ENCODE results near the gene TEAD4. TPM values are rescaled to one million over a fixed set of nuclear protein-coding genes. Genes with fewer than 3 reads are reported as not detected.

Gene TEAD4
- total RNA-seq, 1 donor from 2014 or later = 30.3 TPM

GRCh38 chr12:2988494-2988893, 29.3 kb downstream of the TEAD4 start:
- Histone ChIP-seq H3K4me3 (ENCODE audit: low read length in 3 of 3) (no peak overlapping the region), H3K4me1 (ENCODE audit: control insufficient read depth in 3 of 3, insufficient read depth in 3 of 3, low read length in 3 of 3) (peaks cover 20 to 31% (median 30%) of the 10 kb centered on the region in 3 donors), H3K9me3 (ENCODE audit: control insufficient read depth in 3 of 3, low read length in 3 of 3) (no peaks in the 10 kb centered on the region), H3K36me3 (ENCODE audit: control insufficient read depth in 3 of 3, insufficient read depth in 3 of 3, low read length in 3 of 3) (peaks cover 0 to 3% (median 2%) of the 10 kb centered on the region in 3 donors), H3K27ac (ENCODE audit: low read depth, low read length) (no peak overlapping the region), H3K27me3 (ENCODE audit: control insufficient read depth in 3 of 3, insufficient read depth in 3 of 3, low read length in 3 of 3) (no peaks in the 10 kb centered on the region), H3K9ac (ENCODE audit: low read depth in 1 of 3, low read length in 3 of 3) (no peak overlapping the region)

- H3K27me3 ChIP-seq (ENCODE audit: control insufficient read depth in 3 of 3, insufficient read depth in 3 of 3, low read length in 3 of 3) = no peaks in the 10 kb centered on the region
- H3K9ac ChIP-seq (ENCODE audit: low read depth in 1 of 3, low read length in 3 of 3) = peak overlapping the region; percentile 24 to 76 (median 66)
- peak overlapping the region; percentile 92 for H3K27ac ChIP-seq (ENCODE audit: low read depth, low read length)
- peaks cover 6 to 20% (median 11%) of the 10 kb centered on the region in 3 donors for H3K36me3 ChIP-seq (ENCODE audit: control insufficient read depth in 3 of 3, insufficient read depth in 3 of 3, low read length in 3 of 3)
- no peaks in the 10 kb centered on the region for H3K9me3 ChIP-seq (ENCODE audit: control insufficient read depth in 3 of 3, low read length in 3 of 3)
- peaks cover 19 to 49% (median 38%) of the 10 kb centered on the region in 3 donors for H3K4me1 ChIP-seq (ENCODE audit: control insufficient read depth in 3 of 3, insufficient read depth in 3 of 3, low read length in 3 of 3)
- H3K4me3 ChIP-seq (ENCODE audit: low read length in 3 of 3) = peak overlapping the region in 1 of 3 donors; percentile 3
These were observed 33.5 kb downstream of the TEAD4 start for GRCh38 chr12:2992724-2993123.

- Histone ChIP-seq H3K9me3 (ENCODE audit: control insufficient read depth in 3 of 3, low read length in 3 of 3) (no peaks in the 10 kb centered on the region), H3K4me1 (ENCODE audit: control insufficient read depth in 3 of 3, insufficient read depth in 3 of 3, low read length in 3 of 3) (peaks cover 50 to 79% (median 69%) of the 10 kb centered on the region in 3 donors), H3K9ac (ENCODE audit: low read depth in 1 of 3, low read length in 3 of 3) (peak overlapping the region; percentile 65 to 93 (median 79)), H3K36me3 (ENCODE audit: control insufficient read depth in 3 of 3, insufficient read depth in 3 of 3, low read length in 3 of 3) (peaks cover 6 to 20% (median 11%) of the 10 kb centered on the region in 3 donors), H3K27me3 (ENCODE audit: control insufficient read depth in 3 of 3, insufficient read depth in 3 of 3, low read length in 3 of 3) (no peaks in the 10 kb centered on the region), H3K27ac (ENCODE audit: low read depth, low read length) (peak overlapping the region; percentile 99), H3K4me3 (ENCODE audit: low read length in 3 of 3) (peak overlapping the region in 2 of 3 donors; percentile 24 to 29)
These were observed 38.9 kb downstream of the TEAD4 start for GRCh38 chr12:2997989-2998670.

- Histone ChIP-seq H3K27ac (ENCODE audit: low read depth, low read length) (peak overlapping the region; percentile 99), H3K9me3 (ENCODE audit: control insufficient read depth in 3 of 3, low read length in 3 of 3) (no peaks in the 10 kb centered on the region), H3K36me3 (ENCODE audit: control insufficient read depth in 3 of 3, insufficient read depth in 3 of 3, low read length in 3 of 3) (peaks cover 6 to 20% (median 11%) of the 10 kb centered on the region in 3 donors), H3K4me3 (ENCODE audit: low read length in 3 of 3) (peak overlapping the region in 2 of 3 donors; percentile 67 to 69), H3K4me1 (ENCODE audit: control insufficient read depth in 3 of 3, insufficient read depth in 3 of 3, low read length in 3 of 3) (peaks cover 56 to 85% (median 73%) of the 10 kb centered on the region in 3 donors), H3K9ac (ENCODE audit: low read depth in 1 of 3, low read length in 3 of 3) (peak overlapping the region; percentile 87 to 96 (median 93)), H3K27me3 (ENCODE audit: control insufficient read depth in 3 of 3, insufficient read depth in 3 of 3, low read length in 3 of 3) (no peaks in the 10 kb centered on the region)
These were observed 39.6 kb downstream of the TEAD4 start for GRCh38 chr12:2998789-2999264.

- H3K4me3 ChIP-seq (ENCODE audit: low read length in 3 of 3) = peak overlapping the region; percentile 43 to 69 (median 67)
- H3K9ac ChIP-seq (ENCODE audit: low read depth in 1 of 3, low read length in 3 of 3) = peak overlapping the region; percentile 87 to 96 (median 93)
These were observed 40.2 kb downstream of the TEAD4 start for GRCh38 chr12:2999265-2999841.

GRCh38 chr12:3000548-3001275, 41.5 kb downstream of the TEAD4 start:
- peaks cover 70 to 87% (median 79%) of the 10 kb centered on the region in 3 donors for H3K4me1 ChIP-seq (ENCODE audit: control insufficient read depth in 3 of 3, insufficient read depth in 3 of 3, low read length in 3 of 3)
- peak overlapping the region; percentile 87 to 96 (median 93) for H3K9ac ChIP-seq (ENCODE audit: low read depth in 1 of 3, low read length in 3 of 3)
- H3K4me3 ChIP-seq (ENCODE audit: low read length in 3 of 3) = peak overlapping the region in 2 of 3 donors; percentile 67 to 69
- peaks cover 0 to 8% (median 7%) of the 10 kb centered on the region in 3 donors for H3K36me3 ChIP-seq (ENCODE audit: control insufficient read depth in 3 of 3, insufficient read depth in 3 of 3, low read length in 3 of 3)
- H3K27ac ChIP-seq (ENCODE audit: low read depth, low read length) = peak overlapping the region; percentile 99
- no peaks in the 10 kb centered on the region for H3K27me3 ChIP-seq (ENCODE audit: control insufficient read depth in 3 of 3, insufficient read depth in 3 of 3, low read length in 3 of 3)
- no peaks in the 10 kb centered on the region for H3K9me3 ChIP-seq (ENCODE audit: control insufficient read depth in 3 of 3, low read length in 3 of 3)

More at GRCh38 chr12:2999265-2999841, 40.2 kb downstream of the TEAD4 start:
- H3K27ac ChIP-seq (ENCODE audit: low read depth, low read length) = peak overlapping the region; percentile 99
- H3K9me3 ChIP-seq (ENCODE audit: control insufficient read depth in 3 of 3, low read length in 3 of 3) = no peaks in the 10 kb centered on the region
- H3K4me1 ChIP-seq (ENCODE audit: control insufficient read depth in 3 of 3, insufficient read depth in 3 of 3, low read length in 3 of 3) = peaks cover 62 to 89% (median 77%) of the 10 kb centered on the region in 3 donors
- H3K27me3 ChIP-seq (ENCODE audit: control insufficient read depth in 3 of 3, insufficient read depth in 3 of 3, low read length in 3 of 3) = no peaks in the 10 kb centered on the region
- peaks cover 6 to 18% (median 11%) of the 10 kb centered on the region in 3 donors for H3K36me3 ChIP-seq (ENCODE audit: control insufficient read depth in 3 of 3, insufficient read depth in 3 of 3, low read length in 3 of 3)

- Histone ChIP-seq H3K4me1 (ENCODE audit: control insufficient read depth in 3 of 3, insufficient read depth in 3 of 3, low read length in 3 of 3) (peaks cover 66 to 75% (median 68%) of the 10 kb centered on the region in 3 donors), H3K27ac (ENCODE audit: low read depth, low read length) (peak overlapping the region; percentile 99)
These were observed 43.4 kb downstream of the TEAD4 start for GRCh38 chr12:3002646-3003045.

GRCh38 chr12:3003357-3003992, 44.3 kb downstream of the TEAD4 start:
- Histone ChIP-seq H3K4me1 (ENCODE audit: control insufficient read depth in 3 of 3, insufficient read depth in 3 of 3, low read length in 3 of 3) (peaks cover 58 to 67% (median 63%) of the 10 kb centered on the region in 3 donors), H3K9ac (ENCODE audit: low read depth in 1 of 3, low read length in 3 of 3) (peak overlapping the region; percentile 46 to 75 (median 48)), H3K27ac (ENCODE audit: low read depth, low read length) (peak overlapping the region; percentile 99), H3K9me3 (ENCODE audit: control insufficient read depth in 3 of 3, low read length in 3 of 3) (no peaks in the 10 kb centered on the region), H3K36me3 (ENCODE audit: control insufficient read depth in 3 of 3, insufficient read depth in 3 of 3, low read length in 3 of 3) (peaks cover 0 to 10% (median 0%) of the 10 kb centered on the region in 3 donors), H3K4me3 (ENCODE audit: low read length in 3 of 3) (peak overlapping the region in 2 of 3 donors; percentile 15 to 54), H3K27me3 (ENCODE audit: control insufficient read depth in 3 of 3, insufficient read depth in 3 of 3, low read length in 3 of 3) (no peaks in the 10 kb centered on the region)

More at GRCh38 chr12:3002646-3003045, 43.4 kb downstream of the TEAD4 start:
- H3K27me3 ChIP-seq (ENCODE audit: control insufficient read depth in 3 of 3, insufficient read depth in 3 of 3, low read length in 3 of 3) = no peaks in the 10 kb centered on the region
- H3K9me3 ChIP-seq (ENCODE audit: control insufficient read depth in 3 of 3, low read length in 3 of 3) = no peaks in the 10 kb centered on the region
- H3K36me3 ChIP-seq (ENCODE audit: control insufficient read depth in 3 of 3, insufficient read depth in 3 of 3, low read length in 3 of 3) = peaks cover 0 to 8% (median 0%) of the 10 kb centered on the region in 3 donors
- peak overlapping the region in 1 of 3 donors; percentile 39 for H3K4me3 ChIP-seq (ENCODE audit: low read length in 3 of 3)
- H3K9ac ChIP-seq (ENCODE audit: low read depth in 1 of 3, low read length in 3 of 3) = peak overlapping the region in 2 of 3 donors; percentile 44 to 75

All from skeletal muscle tissue (tissue), 4 donors.